Measurements from ENCODE around the gene TENM4.

DNA sequence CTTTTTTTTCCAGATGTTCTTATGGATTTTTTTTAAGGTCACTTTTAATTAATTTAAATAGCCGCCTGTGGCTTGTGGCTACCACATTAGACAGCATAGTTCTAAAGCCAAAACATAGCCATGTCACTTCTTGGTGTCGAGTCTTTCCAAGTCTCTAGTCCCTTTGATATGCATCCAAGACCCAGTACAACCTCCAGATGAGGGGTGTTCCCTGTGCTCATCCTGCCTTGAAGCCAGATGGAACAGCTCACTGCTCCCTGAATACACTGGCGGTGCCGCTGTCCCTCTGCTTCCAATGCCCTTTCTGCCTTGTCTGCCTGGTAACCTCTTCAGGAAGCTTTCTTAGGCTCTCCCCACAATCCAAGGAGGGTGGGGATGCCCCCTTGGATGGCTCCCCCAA is 338.0 kb downstream of the TENM4 start:
- TF ChIP-seq, protein P1, sequence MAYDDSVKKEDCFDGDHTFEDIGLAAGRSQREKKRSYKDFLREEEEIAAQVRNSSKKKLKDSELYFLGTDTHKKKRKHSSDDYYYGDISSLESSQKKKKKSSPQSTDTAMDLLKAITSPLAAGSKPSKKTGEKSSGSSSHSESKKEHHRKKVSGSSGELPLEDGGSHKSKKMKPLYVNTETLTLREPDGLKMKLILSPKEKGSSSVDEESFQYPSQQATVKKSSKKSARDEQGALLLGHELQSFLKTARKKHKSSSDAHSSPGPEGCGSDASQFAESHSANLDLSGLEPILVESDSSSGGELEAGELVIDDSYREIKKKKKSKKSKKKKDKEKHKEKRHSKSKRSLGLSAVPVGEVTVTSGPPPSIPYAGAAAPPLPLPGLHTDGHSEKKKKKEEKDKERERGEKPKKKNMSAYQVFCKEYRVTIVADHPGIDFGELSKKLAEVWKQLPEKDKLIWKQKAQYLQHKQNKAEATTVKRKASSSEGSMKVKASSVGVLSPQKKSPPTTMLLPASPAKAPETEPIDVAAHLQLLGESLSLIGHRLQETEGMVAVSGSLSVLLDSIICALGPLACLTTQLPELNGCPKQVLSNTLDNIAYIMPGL (CRISPR knock-in tag; IDR thresholded peaks at IDR 0.05; ENCODE audit: borderline replicate concordance), result no peak
- TF ChIP-seq, protein P2, sequence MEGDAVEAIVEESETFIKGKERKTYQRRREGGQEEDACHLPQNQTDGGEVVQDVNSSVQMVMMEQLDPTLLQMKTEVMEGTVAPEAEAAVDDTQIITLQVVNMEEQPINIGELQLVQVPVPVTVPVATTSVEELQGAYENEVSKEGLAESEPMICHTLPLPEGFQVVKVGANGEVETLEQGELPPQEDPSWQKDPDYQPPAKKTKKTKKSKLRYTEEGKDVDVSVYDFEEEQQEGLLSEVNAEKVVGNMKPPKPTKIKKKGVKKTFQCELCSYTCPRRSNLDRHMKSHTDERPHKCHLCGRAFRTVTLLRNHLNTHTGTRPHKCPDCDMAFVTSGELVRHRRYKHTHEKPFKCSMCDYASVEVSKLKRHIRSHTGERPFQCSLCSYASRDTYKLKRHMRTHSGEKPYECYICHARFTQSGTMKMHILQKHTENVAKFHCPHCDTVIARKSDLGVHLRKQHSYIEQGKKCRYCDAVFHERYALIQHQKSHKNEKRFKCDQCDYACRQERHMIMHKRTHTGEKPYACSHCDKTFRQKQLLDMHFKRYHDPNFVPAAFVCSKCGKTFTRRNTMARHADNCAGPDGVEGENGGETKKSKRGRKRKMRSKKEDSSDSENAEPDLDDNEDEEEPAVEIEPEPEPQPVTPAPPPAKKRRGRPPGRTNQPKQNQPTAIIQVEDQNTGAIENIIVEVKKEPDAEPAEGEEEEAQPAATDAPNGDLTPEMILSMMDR (IDR thresholded peaks at IDR 0.05), result no peak
- TF ChIP-seq HDAC2 (IDR thresholded peaks at IDR 0.05) (no peak), POLR2A (IDR thresholded peaks at IDR 0.05; ENCODE audit: low read length) (no peak), KDM1A (IDR thresholded peaks at IDR 0.05; ENCODE audit: low read depth) (no peak), RFX5 (IDR thresholded peaks at IDR 0.05) (no peak), CHD2 (IDR thresholded peaks at IDR 0.05; ENCODE audit: low read length, partially characterized antibody) (no peak), RAD21 (conservative IDR thresholded peaks at IDR 0.05 in 1 of 2, IDR thresholded peaks at IDR 0.05 in 1 of 2) (no peak), RCOR1 (IDR thresholded peaks at IDR 0.05; ENCODE audit: low read depth, low read length) (no peak), EP300 (IDR thresholded peaks at IDR 0.05) (no peak)
